ENCODE data around the gene GAS1. TPM values are rescaled to one million over a fixed set of nuclear protein-coding genes. Genes with fewer than 3 reads are reported as not detected.

GAS1 gene
- total and polyA plus RNA-seq, 2 of the 8 experiments (the other 6 are each of a cell fraction or from before 2014, with no cell fraction given) = 2.8 to 5.7 TPM

DNA sequence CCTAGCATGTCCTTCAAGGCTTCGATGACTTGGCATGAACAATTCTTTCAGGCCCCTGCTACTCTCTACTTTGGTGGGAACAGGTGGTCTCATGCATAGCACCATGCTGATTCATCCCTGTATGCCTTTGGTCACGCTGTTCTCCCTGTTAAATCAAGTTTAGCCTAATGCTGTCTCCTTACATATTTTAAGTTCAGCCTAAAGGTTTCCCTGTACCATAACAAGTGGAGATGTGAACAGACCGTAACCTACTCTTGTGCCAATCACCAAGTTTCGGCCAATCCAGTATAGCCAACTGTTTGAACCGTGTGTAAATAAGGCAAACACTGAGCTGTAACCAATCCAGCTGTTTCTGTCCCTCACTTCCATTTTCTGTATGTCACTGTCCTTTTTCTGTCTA is 8.0 kb downstream of the GAS1 start:
- H4K5ac ChIP-seq (ENCODE audit: insufficient read length, low read depth, low read length) = no peak overlapping the region
- H2AK5ac ChIP-seq (ENCODE audit: low read depth, low read length) = peak overlapping the region; percentile 31; the same call in 1 of the 2 replicates
- no peaks in the 10 kb centered on the region for H3K9me3 ChIP-seq (ENCODE audit: insufficient read depth in 2 of 2, low read depth in 1 of 2, low read length in 1 of 2)
- H2BK12ac ChIP-seq (ENCODE audit: low read depth, low read length) = peak overlapping the region; percentile 55; the same call in 1 of the 2 replicates
- H3K14ac ChIP-seq (ENCODE audit: insufficient read length) = no peak overlapping the region
- WGBS, 2 experiments (ENCODE audit: extremely low coverage in 1 of 2, insufficient coverage in 1 of 2, insufficient read length in 1 of 2, insufficient replicate concordance in 2 of 2, low coverage in 1 of 2, low lambda C conversion rate in 2 of 2, missing lambda C conversion rate in 1 of 2) = 90% methylated on average over 5 of the region's 5 CpGs; no CpG with 5 or more reads in 1 of the 2 experiments
- POLR2A ChIA-PET (ENCODE audit: partially characterized antibody) = no interaction called here
- no peaks in the 10 kb centered on the region for H3K79me1 ChIP-seq (ENCODE audit: low read depth, low read length)
- H4K8ac ChIP-seq (ENCODE audit: extremely low read depth, insufficient read depth, low read length) = no peak overlapping the region
- H3K56ac ChIP-seq (replicated peaks; ENCODE audit: insufficient read length, low read depth, low read length) = no peak overlapping the region
- H3K18ac ChIP-seq (ENCODE audit: extremely low read depth, low read length) = no peak overlapping the region
- no peak overlapping the region for H3K27ac ChIP-seq (ENCODE audit: low read depth, low read length)
- H3K23ac ChIP-seq (ENCODE audit: insufficient read length) = no peak overlapping the region
- H3K36me3 ChIP-seq (ENCODE audit: control insufficient read depth in 2 of 4, insufficient read depth in 4 of 4, low read length in 3 of 4) = no peaks in the 10 kb centered on the region
- H2AFZ ChIP-seq (ENCODE audit: low read length) = no peak overlapping the region
- peaks cover 2 to 22% (median 18%) of the 10 kb centered on the region in 4 experiments; a peak in 6 of 7 replicates for H3K4me1 ChIP-seq (replicated peaks in 1 of 4; ENCODE audit: control insufficient read depth in 3 of 4, insufficient read depth in 4 of 4, low read length in 3 of 4)
- peak overlapping the region; percentile 26 for H2BK120ac ChIP-seq (replicated peaks; ENCODE audit: low read depth, low read length)
- H3K4me3 ChIP-seq (ENCODE audit: extremely low read depth in 1 of 4, insufficient read depth in 2 of 4, low read depth in 3 of 4, low read length in 4 of 4) = no peak overlapping the region
- peaks cover 2 to 19% (median 12%) of the 10 kb centered on the region in 4 experiments; a peak in 5 of 7 replicates for H3K27me3 ChIP-seq (replicated peaks in 1 of 4; ENCODE audit: control insufficient read depth in 3 of 4, extremely low read depth in 1 of 4, insufficient read depth in 3 of 4, low read length in 3 of 4)
- DNase-seq (ENCODE audit: low read depth in 1 of 2, low spot score in 2 of 2) (no peak), FAIRE-seq (no peak)
- no peak overlapping the region for H3K9ac ChIP-seq (replicated peaks in 1 of 4; ENCODE audit: extremely low read depth in 1 of 4, low read depth in 3 of 4, low read length in 3 of 4)
- no peaks in the 10 kb centered on the region for H3K79me2 ChIP-seq (ENCODE audit: control insufficient read depth in 1 of 2, insufficient read depth in 2 of 2, low read length in 2 of 2)
- no peaks in the 10 kb centered on the region for H4K20me1 ChIP-seq (replicated peaks in 1 of 2; ENCODE audit: control insufficient read depth in 1 of 2, insufficient read depth in 2 of 2, low read length in 2 of 2)
- H3K4ac ChIP-seq (replicated peaks; ENCODE audit: insufficient read length, low read depth, low read length) = no peak overlapping the region
- H2BK20ac ChIP-seq (ENCODE audit: low read length) = no peak overlapping the region
- H2BK5ac ChIP-seq (ENCODE audit: low read depth, low read length) = no peak overlapping the region
- no peak overlapping the region for H4K91ac ChIP-seq (replicated peaks; ENCODE audit: insufficient read length, low read length)
- H3K23me2 ChIP-seq (ENCODE audit: low read depth, low read length) = no peaks in the 10 kb centered on the region
- CTCF ChIA-PET (ENCODE audit: partially characterized antibody) = interaction anchor here (0.9 to 2.3 kb wide), 2 partner anchors 10 to 37 kb away, joined by 3 to 7 read pairs; no protein-coding TSS in a partner anchor
- no peak overlapping the region for H3K4me2 ChIP-seq (ENCODE audit: insufficient read depth in 1 of 2, low read depth in 2 of 2, low read length in 2 of 2)
- no peak overlapping the region; the same call in 1 of the 2 replicates for H2BK15ac ChIP-seq (ENCODE audit: low read length)
- TF ChIP-seq CTBP2 (IDR thresholded peaks at IDR 0.05; ENCODE audit: borderline replicate concordance, insufficient read depth, insufficient read length, low read length) (no peak), SP4 (IDR thresholded peaks at IDR 0.05; ENCODE audit: low read length) (no peak), BACH1 (IDR thresholded peaks at IDR 0.05; ENCODE audit: low read length) (no peak), SP1 (IDR thresholded peaks at IDR 0.05; ENCODE audit: low read depth, low read length) (no peak), CBX8 (IDR thresholded peaks at IDR 0.05; ENCODE audit: borderline replicate concordance, low read depth, low read length) (no peak), EZH2 (IDR thresholded peaks at IDR 0.05; ENCODE audit: low read depth, low read length, severe bottlenecking) (no peak), TAF7 (optimal IDR thresholded peaks at IDR 0.05; ENCODE audit: borderline replicate concordance, low read depth, low read length) (no peak), TEAD4 (IDR thresholded peaks at IDR 0.05; ENCODE audit: low read depth, low read length) (no peak), ZNF274 (IDR thresholded peaks at IDR 0.05; ENCODE audit: borderline replicate concordance, extremely low read depth, low read length) (no peak), POLR2AphosphoS5 (IDR thresholded peaks at IDR 0.05; ENCODE audit: low read depth, low read length) (no peak)
- TF ChIP-seq, protein P1, sequence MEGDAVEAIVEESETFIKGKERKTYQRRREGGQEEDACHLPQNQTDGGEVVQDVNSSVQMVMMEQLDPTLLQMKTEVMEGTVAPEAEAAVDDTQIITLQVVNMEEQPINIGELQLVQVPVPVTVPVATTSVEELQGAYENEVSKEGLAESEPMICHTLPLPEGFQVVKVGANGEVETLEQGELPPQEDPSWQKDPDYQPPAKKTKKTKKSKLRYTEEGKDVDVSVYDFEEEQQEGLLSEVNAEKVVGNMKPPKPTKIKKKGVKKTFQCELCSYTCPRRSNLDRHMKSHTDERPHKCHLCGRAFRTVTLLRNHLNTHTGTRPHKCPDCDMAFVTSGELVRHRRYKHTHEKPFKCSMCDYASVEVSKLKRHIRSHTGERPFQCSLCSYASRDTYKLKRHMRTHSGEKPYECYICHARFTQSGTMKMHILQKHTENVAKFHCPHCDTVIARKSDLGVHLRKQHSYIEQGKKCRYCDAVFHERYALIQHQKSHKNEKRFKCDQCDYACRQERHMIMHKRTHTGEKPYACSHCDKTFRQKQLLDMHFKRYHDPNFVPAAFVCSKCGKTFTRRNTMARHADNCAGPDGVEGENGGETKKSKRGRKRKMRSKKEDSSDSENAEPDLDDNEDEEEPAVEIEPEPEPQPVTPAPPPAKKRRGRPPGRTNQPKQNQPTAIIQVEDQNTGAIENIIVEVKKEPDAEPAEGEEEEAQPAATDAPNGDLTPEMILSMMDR (IDR thresholded peaks at IDR 0.05; ENCODE audit: control extremely low read depth in 1 of 3, insufficient read depth in 1 of 3, low read depth in 1 of 3, low read length in 3 of 3) = no peak
- TF ChIP-seq, protein P2, sequence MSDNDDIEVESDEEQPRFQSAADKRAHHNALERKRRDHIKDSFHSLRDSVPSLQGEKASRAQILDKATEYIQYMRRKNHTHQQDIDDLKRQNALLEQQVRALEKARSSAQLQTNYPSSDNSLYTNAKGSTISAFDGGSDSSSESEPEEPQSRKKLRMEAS (IDR thresholded peaks at IDR 0.05) = no peak
